ENCODE measurements around the gene CACNA1F. TPM values are rescaled to one million over a fixed set of nuclear protein-coding genes. Genes with fewer than 3 reads are reported as not detected.

The CACNA1F gene
- total and polyA plus RNA-seq, 10 of the 15 experiments (the other 5 are each of a cell fraction or from before 2014, with no cell fraction given), result 0.01 to 0.32 (median 0.05) TPM; not detected in 5

GRCh38 chrX:49238735-49239134 is 5.6 kb upstream of the CACNA1F start:
- TF ChIP-seq USF2 (IDR thresholded peaks at IDR 0.05; ENCODE audit: borderline replicate concordance, low read depth, low read length), result no peak
- FAIRE-seq (no peak), DNase-seq (ENCODE audit: low read depth, low spot score) (no peak), ATAC-seq (no peak)
- Histone ChIP-seq H3K79me2 (ENCODE audit: control insufficient read depth, insufficient read depth, low read length) (peaks cover 3% of the 10 kb centered on the region; the same call in 1 of the 2 replicates), H3K36me3 (ENCODE audit: control insufficient read depth in 2 of 2, insufficient read depth in 2 of 2, low read length in 1 of 2) (no peaks in the 10 kb centered on the region; a peak in 1 of 4 replicates), H3K4me2 (ENCODE audit: control insufficient read depth, insufficient read depth) (no peak overlapping the region), H2AFZ (ENCODE audit: control insufficient read depth, low read depth, low read length) (no peak overlapping the region), H3K4me1 (ENCODE audit: control insufficient read depth, insufficient read depth, low read length) (peaks cover 5% of the 10 kb centered on the region), H3K27ac (ENCODE audit: control insufficient read depth, insufficient read depth) (no peak overlapping the region), H3K9ac (ENCODE audit: control insufficient read depth, insufficient read depth, low read length) (no peak overlapping the region), H3K9me3 (replicated peaks; ENCODE audit: control insufficient read depth, insufficient read depth, low read length) (no peaks in the 10 kb centered on the region; the same call in 2 of the 3 replicates), H3K27me3 (replicated peaks in 1 of 2; ENCODE audit: control insufficient read depth in 2 of 2, insufficient read depth in 2 of 2, low read length in 1 of 2) (no peaks in the 10 kb centered on the region), H3K4me3 (no peak overlapping the region), H4K20me1 (ENCODE audit: control insufficient read depth, insufficient read depth) (no peaks in the 10 kb centered on the region)
- BruUV-seq (replicated peaks), result no TSS peak
- CTCF ChIA-PET, result interaction anchor here (0.7 to 1.3 kb wide), 2 partner anchors 46 to 83 kb away, joined by 4 read pairs; no protein-coding TSS in a partner anchor
- intact Hi-C loops (cut with micrococcal nuclease; ENCODE audit: unreplicated experiment), result loop anchor here (5.0 kb wide), 1 partner anchor 46 kb away; no protein-coding TSS in a partner anchor
- 55% methylated on average over 7 of the region's 7 CpGs for WGBS (ENCODE audit: insufficient coverage, insufficient replicate concordance, low lambda C conversion rate, missing lambda C conversion rate)
- SMC1A ChIA-PET (ENCODE audit: uncharacterized antibody, unreplicated experiment), result no interaction called here
- POLR2A ChIA-PET, result interaction anchor here (1.0 kb wide), 1 partner anchor 48 kb away, joined by 4 read pairs; no protein-coding TSS in a partner anchor
- in situ Hi-C loops (cut with MboI), result no loop called here
- RAD21 ChIA-PET (ENCODE audit: unreplicated experiment), result no interaction called here

GRCh38 chrX:49237060-49237459 is 3.9 kb upstream of the CACNA1F start:
- Histone ChIP-seq H3K27ac (ENCODE audit: control insufficient read depth, insufficient read depth) (peak overlapping the region; percentile 48), H4K20me1 (ENCODE audit: control insufficient read depth, insufficient read depth) (no peaks in the 10 kb centered on the region), H3K9me3 (replicated peaks; ENCODE audit: control insufficient read depth, insufficient read depth, low read length) (no peaks in the 10 kb centered on the region; the same call in 2 of the 3 replicates), H2AFZ (ENCODE audit: control insufficient read depth, low read depth, low read length) (no peak overlapping the region), H3K9ac (ENCODE audit: control insufficient read depth, insufficient read depth, low read length) (peak overlapping the region; percentile 48), H3K36me3 (ENCODE audit: control insufficient read depth in 2 of 2, insufficient read depth in 2 of 2, low read length in 1 of 2) (no peaks in the 10 kb centered on the region), H3K27me3 (replicated peaks in 1 of 2; ENCODE audit: control insufficient read depth in 2 of 2, insufficient read depth in 2 of 2, low read length in 1 of 2) (no peaks in the 10 kb centered on the region), H3K4me2 (ENCODE audit: control insufficient read depth, insufficient read depth) (peak overlapping the region; percentile 82), H3K4me3 (peak overlapping the region; percentile 62), H3K79me2 (ENCODE audit: control insufficient read depth, insufficient read depth, low read length) (peaks cover 3% of the 10 kb centered on the region; the same call in 1 of the 2 replicates), H3K4me1 (ENCODE audit: control insufficient read depth, insufficient read depth, low read length) (peaks cover 5% of the 10 kb centered on the region)
- FAIRE-seq (no peak), ATAC-seq (peak; percentile 72), DNase-seq (ENCODE audit: low read depth, low spot score) (no peak)
- ChIA-PET CTCF (interaction anchor here (0.7 to 1.5 kb wide), 3 partner anchors 45 to 517 kb away, joined by 3 read pairs; no protein-coding TSS in a partner anchor), RAD21 (ENCODE audit: unreplicated experiment) (interaction anchor here (1.0 to 1.5 kb wide), 2 partner anchors 32 to 44 kb away, joined by 3 to 4 read pairs; partner anchors contain the start of gene PPP1R3F), POLR2A (no interaction called here), SMC1A (ENCODE audit: uncharacterized antibody, unreplicated experiment) (interaction anchor here (2.6 kb wide), 1 partner anchor 45 kb away, joined by 9 read pairs; no protein-coding TSS in a partner anchor)
- BruUV-seq (replicated peaks), result no TSS peak
- in situ Hi-C loops (cut with MboI) (no loop called here), intact Hi-C loops (cut with micrococcal nuclease; ENCODE audit: unreplicated experiment) (loop anchor here (5.0 kb wide), 1 partner anchor 45 kb away; no protein-coding TSS in a partner anchor)
- TF ChIP-seq SPI1 (IDR thresholded peaks at IDR 0.05; ENCODE audit: borderline replicate concordance, insufficient read depth, low read depth, low read length) (peak; percentile 46; the same call in 1 of the 2 replicates), IKZF2 (IDR thresholded peaks at IDR 0.05) (0 out of 4 replicates have a peak, but pooled peaks of 1 of the 2 experiments have one; percentile 11), ZNF622 (IDR thresholded peaks at IDR 0.05) (no peak)
- WGBS (ENCODE audit: insufficient coverage, insufficient replicate concordance, low lambda C conversion rate, missing lambda C conversion rate), result 49% methylated on average over 9 of the region's 9 CpGs

Measured in GM12878 (cell line).